GM12878 (cell line): ENCODE data around the gene RETREG2. TPM values are rescaled to one million over a fixed set of nuclear protein-coding genes. Genes with fewer than 3 reads are reported as not detected.

ENCODE experiments used
- BHLHE40 ChIP-seq, 2 experiments: fragments of 450-650 bp in 1 of 2; IDR thresholded peaks; 2 replicates each; pipeline ENCODE4 v1.6.1; 2011 to 2017; ENCODE audit warnings: low read depth in 2 of 2, borderline replicate concordance in 1 of 2, improper control_type of control experiment in 1 of 2, low read length in 1 of 2, mild to moderate bottlenecking in 1 of 2
- CHD1 ChIP-seq: IDR thresholded peaks from 2 replicates; pipeline ENCODE4 v1.6.1; 2012; ENCODE audit warnings: low read depth, low read length, improper control_type of control experiment
- E4F1 ChIP-seq: fragments of 450-650 bp; IDR thresholded peaks from 2 replicates; pipeline ENCODE4 v1.6.1; 2018; ENCODE audit warnings: borderline replicate concordance, mild to moderate bottlenecking; ENCODE audit not compliant: partially characterized antibody
- EP300 ChIP-seq, 2 experiments: fragments of 150-350 bp in 1 of 2; IDR thresholded peaks; 2 replicates each; pipeline ENCODE4 v1.6.1; 2011 to 2012; ENCODE audit warnings: low read depth in 2 of 2, low read length in 2 of 2, borderline replicate concordance in 1 of 2, improper control_type of control experiment in 1 of 2, inconsistent platforms in 1 of 2; ENCODE audit not compliant: control insufficient read depth in 1 of 2
- IKZF2 ChIP-seq, 2 experiments: fragments of 450-650 bp; IDR thresholded peaks; 2 replicates each; pipeline ENCODE4 v1.6.1; 2017; ENCODE audit warnings: mild to moderate bottlenecking in 2 of 2, moderate library complexity in 2 of 2
- KDM1A ChIP-seq: fragments of 200-600 bp; sonication (generic); IDR thresholded peaks from 2 replicates; pipeline ENCODE4 v1.6.1; 2016; ENCODE audit warnings: borderline replicate concordance
- MLLT1 ChIP-seq: fragments of 450-650 bp; IDR thresholded peaks from 2 replicates; pipeline ENCODE4 v1.6.1; 2016; ENCODE audit warnings: mild to moderate bottlenecking
- MXI1 ChIP-seq: fragments of 150-350 bp; IDR thresholded peaks from 2 replicates; pipeline ENCODE4 v1.6.1; 2011; ENCODE audit warnings: low read depth, mild to moderate bottlenecking, inconsistent platforms, low read length, improper control_type of control experiment
- NR2C2 ChIP-seq: IDR thresholded peaks from 2 replicates; pipeline ENCODE4 v1.6.1; 2011; ENCODE audit warnings: borderline replicate concordance, low read depth; ENCODE audit not compliant: control insufficient read depth, insufficient read length
- NRF1 ChIP-seq: conservative IDR thresholded peaks from 2 replicates; pipeline ENCODE4 v1.6.1; 2011; ENCODE audit warnings: mild to moderate bottlenecking, low read depth, low read length, improper control_type of control experiment
- PAX8 ChIP-seq: fragments of 450-650 bp; IDR thresholded peaks from 2 replicates; pipeline ENCODE4 v1.6.1; 2017; ENCODE audit warnings: mild to moderate bottlenecking, moderate library complexity
- PBX3 ChIP-seq: IDR thresholded peaks from 2 replicates; pipeline ENCODE4 v1.6.1; 2011; ENCODE audit warnings: mild to moderate bottlenecking, low read depth, low read length, moderate library complexity; ENCODE audit not compliant: insufficient replicate concordance
- POLR2A ChIP-seq: IDR thresholded peaks from 2 replicates; pipeline ENCODE4 v1.6.1; 2011; ENCODE audit warnings: low read depth, mild to moderate bottlenecking, low read length
- POLR2AphosphoS2 ChIP-seq: IDR thresholded peaks from 2 replicates; pipeline ENCODE4 v1.6.1; 2011; ENCODE audit warnings: low read depth, mild to moderate bottlenecking, low read length, improper control_type of control experiment, moderate library complexity
- SMAD1 ChIP-seq: fragments of 450-650 bp; IDR thresholded peaks from 2 replicates; pipeline ENCODE4 v1.6.1; 2018; ENCODE audit warnings: mild to moderate bottlenecking, low read depth; ENCODE audit not compliant: partially characterized antibody
- SMAD5 ChIP-seq: IDR thresholded peaks from 2 replicates; pipeline ENCODE4 v1.6.1; 2016; ENCODE audit warnings: antibody characterized with exemption, low read depth
- TAF1 ChIP-seq: IDR thresholded peaks from 2 replicates; pipeline ENCODE4 v1.6.1; 2011; ENCODE audit warnings: mild to moderate bottlenecking, low read depth, low read length, borderline replicate concordance
- TARDBP ChIP-seq: IDR thresholded peaks from 2 replicates; pipeline ENCODE4 v1.6.1; 2016; ENCODE audit warnings: borderline replicate concordance
- USF2 ChIP-seq: IDR thresholded peaks from 2 replicates; pipeline ENCODE4 v1.6.1; 2011; ENCODE audit warnings: low read depth, low read length, improper control_type of control experiment, borderline replicate concordance
- polyA plus RNA-seq, 11 experiments: library from polyadenylated mRNA; depleted of rRNA in 4 of 11; unstranded in 6 of 11; stranded (reverse) in 5 of 11; fragments of >200 nt; fragmentation: Nextera tagmentation in 4 of 11; fragmentation: Illumina TruSeq in 1 of 11; extraction: Ambion mirVana in 4 of 11; extraction: Trizol in 1 of 11; gene quantifications; 1 replicate in 1 of 11; 2 replicates in 10 of 11; pipeline versions ENCODE4 v1.2.1 to v1.2.3, GENCODE V29; 2011 to 2016; ENCODE audit warnings: inconsistent platforms in 2 of 11, missing spikeins in 2 of 11, low read depth in 1 of 11
- total RNA-seq, 4 experiments: library from RNA; depleted of rRNA in 3 of 4; stranded (reverse); fragments of >200 nt in 3 of 4; fragmentation: Illumina TruSeq in 1 of 4; extraction: Trizol in 1 of 4; gene quantifications; 2 replicates each; pipeline versions ENCODE4 v1.2.1 to v1.2.3, GENCODE V29; 2013 to 2021

Gene RETREG2
- total and polyA plus RNA-seq, 10 of the 15 experiments (the other 5 are each of a cell fraction or from before 2014, with no cell fraction given) = 10.1 to 72.0 (median 28.3) TPM

GRCh38 chr2:219177552-219178376 lies at the start of gene RETREG2 (continued):
- TF ChIP-seq PBX3 = no peak
- no peak for TF ChIP-seq NR2C2
- peak; percentile 91 for TF ChIP-seq POLR2A
- peak; percentile 64; the same call in 1 of the 2 replicates for TF ChIP-seq TARDBP
- peak; percentile 99 for TF ChIP-seq USF2
- peak; percentile 79 for TF ChIP-seq NRF1
- TF ChIP-seq PAX8 = no peak
- TF ChIP-seq MXI1 = 0 out of 2 replicates have a peak, but pooled peaks have one; percentile 45
- TF ChIP-seq IKZF2 (IDR thresholded peaks at IDR 0.05) = peak; percentile 68 to 73
- TF ChIP-seq E4F1 = no peak
- TF ChIP-seq TAF1 = peak; percentile 49; the same call in 1 of the 2 replicates
- peak; percentile 73 for TF ChIP-seq SMAD1
- TF ChIP-seq BHLHE40 (IDR thresholded peaks at IDR 0.05; ENCODE audit: borderline replicate concordance in 1 of 2, low read depth in 2 of 2, low read length in 1 of 2) = peak; percentile 93 to 100
- TF ChIP-seq CHD1 = peak; percentile 70; the same call in 1 of the 2 replicates
- TF ChIP-seq KDM1A = no peak
- peak; percentile 72; the same call in 1 of the 2 replicates for TF ChIP-seq SMAD5
- TF ChIP-seq MLLT1 = peak; percentile 50
- TF ChIP-seq EP300 (IDR thresholded peaks at IDR 0.05; ENCODE audit: borderline replicate concordance in 1 of 2, control insufficient read depth in 1 of 2, low read depth in 2 of 2, low read length in 2 of 2) = peak in 1 of 2 experiments; percentile 50; a peak in 2 of 4 replicates
- TF ChIP-seq POLR2AphosphoS2 = peak; percentile 90
